ENCODE results near the gene SLC22A1. TPM values are rescaled to one million over a fixed set of nuclear protein-coding genes. Genes with fewer than 3 reads are reported as not detected.

The SLC22A1 gene
- total RNA-seq, 1 experiment from 2014 or later = 0.86 TPM

GRCh38 chr6:160103825-160104100 lies 17.9 kb upstream of the SLC22A1 start:
- no peaks in the 10 kb centered on the region for H4K20me1 ChIP-seq (ENCODE audit: insufficient read depth)
- H3K36me3 ChIP-seq (ENCODE audit: control insufficient read depth in 1 of 2, insufficient read depth in 2 of 2, low read length in 2 of 2) = peaks cover 0 to 15% of the 10 kb centered on the region in 2 experiments; a peak in 2 of 4 replicates
- H3K27ac ChIP-seq (ENCODE audit: low read depth, low read length) = no peak overlapping the region
- ATAC-seq = no peak
- no peaks in the 10 kb centered on the region for H3K27me3 ChIP-seq (ENCODE audit: insufficient read depth, low read length)
- no peak overlapping the region for H3K9ac ChIP-seq (ENCODE audit: low read length)
- H2AFZ ChIP-seq (ENCODE audit: low read depth, low read length, poor library complexity, severe bottlenecking) = no peak overlapping the region
- H3K9me3 ChIP-seq (ENCODE audit: control insufficient read depth in 1 of 2, insufficient read depth in 1 of 2, low read depth in 1 of 2, low read length in 2 of 2) = no peaks in the 10 kb centered on the region
- CTCF ChIA-PET = interaction anchor here (1.0 kb wide), 1 partner anchor 240 kb away, joined by 6 read pairs; no protein-coding TSS in a partner anchor
- no TSS peak for BruUV-seq (replicated peaks)
- RAD21 ChIA-PET (ENCODE audit: low non-redundant PET in 1 of 2, low total read pairs in 2 of 2, uncharacterized antibody in 2 of 2, unreplicated experiment in 2 of 2) = no interaction called here
- no peaks in the 10 kb centered on the region for H3K79me2 ChIP-seq (ENCODE audit: insufficient read depth, low read length)
- intact Hi-C loops (cut with micrococcal nuclease) = loop anchor here (1.0 kb wide), 2 partner anchors 240 to 412 kb away; no protein-coding TSS in a partner anchor
- H3K4me1 ChIP-seq (ENCODE audit: control insufficient read depth in 1 of 2, insufficient read depth in 2 of 2, low read length in 2 of 2) = no peaks in the 10 kb centered on the region
- TF ChIP-seq EZH2 (IDR thresholded peaks at IDR 0.05) (no peak), CTCF (IDR thresholded peaks at IDR 0.05 in 2 of 3, conservative IDR thresholded peaks at IDR 0.05 in 1 of 3; ENCODE audit: borderline replicate concordance in 1 of 3, insufficient read depth in 1 of 3, low read depth in 2 of 3, low read length in 2 of 3) (no peak), CBX3 (IDR thresholded peaks at IDR 0.05; ENCODE audit: low read depth) (no peak), EGR1 (IDR thresholded peaks at IDR 0.05; ENCODE audit: low read depth) (no peak), ZNF274 (IDR thresholded peaks at IDR 0.05; ENCODE audit: low read depth, low read length) (no peak), CEBPB (IDR thresholded peaks at IDR 0.05; ENCODE audit: low read depth) (no peak), FOSL1 (IDR thresholded peaks at IDR 0.05; ENCODE audit: low read depth) (no peak), ELF1 (IDR thresholded peaks at IDR 0.05; ENCODE audit: borderline replicate concordance, low read depth) (no peak), SIN3A (IDR thresholded peaks at IDR 0.05; ENCODE audit: low read depth) (no peak), RAD21 (IDR thresholded peaks at IDR 0.05; ENCODE audit: low read depth) (no peak), MAX (IDR thresholded peaks at IDR 0.05) (no peak), ZBTB33 (IDR thresholded peaks at IDR 0.05; ENCODE audit: extremely low read depth, insufficient replicate concordance, low read length) (no peak)
- no peaks in the 10 kb centered on the region for H3K9me2 ChIP-seq (ENCODE audit: insufficient read depth)
- POLR2A ChIA-PET = no interaction called here
- DNase-seq (ENCODE audit: low read depth, low spot score) = no peak
- no peak overlapping the region for H3K4me2 ChIP-seq (ENCODE audit: low read length)
- H3K4me3 ChIP-seq (replicated peaks in 1 of 2; ENCODE audit: low read depth in 1 of 2, low read length in 2 of 2) = no peak overlapping the region
